GM12891 (cell line): Measurements from ENCODE around the gene DMGDH.

ENCODE experiments used
- PAX5 ChIP-seq: IDR thresholded peaks from 2 replicates; pipeline ENCODE4 v1.6.1; 2011; ENCODE audit warnings: low read length, moderate library complexity, mild to moderate bottlenecking; ENCODE audit not compliant: insufficient read depth, severe bottlenecking
- POLR2A ChIP-seq: IDR thresholded peaks from 2 replicates; pipeline ENCODE4 v1.6.1; 2011; ENCODE audit warnings: low read depth, low read length, control low read depth
- POLR2AphosphoS5 ChIP-seq: IDR thresholded peaks from 2 replicates; pipeline ENCODE4 v1.6.1; 2011; ENCODE audit warnings: low read depth, low read length, control low read depth
- POU2F2 ChIP-seq: IDR thresholded peaks from 2 replicates; pipeline ENCODE4 v1.6.1; 2011; ENCODE audit warnings: low read depth, mild to moderate bottlenecking, control low read depth, low read length, moderate library complexity
- SPI1 ChIP-seq: IDR thresholded peaks from 2 replicates; pipeline ENCODE4 v1.6.1; 2011; ENCODE audit warnings: low read depth, low read length, control low read depth
- TAF1 ChIP-seq: IDR thresholded peaks from 2 replicates; pipeline ENCODE4 v1.6.1; 2011; ENCODE audit warnings: low read depth, low read length, control low read depth

DNA sequence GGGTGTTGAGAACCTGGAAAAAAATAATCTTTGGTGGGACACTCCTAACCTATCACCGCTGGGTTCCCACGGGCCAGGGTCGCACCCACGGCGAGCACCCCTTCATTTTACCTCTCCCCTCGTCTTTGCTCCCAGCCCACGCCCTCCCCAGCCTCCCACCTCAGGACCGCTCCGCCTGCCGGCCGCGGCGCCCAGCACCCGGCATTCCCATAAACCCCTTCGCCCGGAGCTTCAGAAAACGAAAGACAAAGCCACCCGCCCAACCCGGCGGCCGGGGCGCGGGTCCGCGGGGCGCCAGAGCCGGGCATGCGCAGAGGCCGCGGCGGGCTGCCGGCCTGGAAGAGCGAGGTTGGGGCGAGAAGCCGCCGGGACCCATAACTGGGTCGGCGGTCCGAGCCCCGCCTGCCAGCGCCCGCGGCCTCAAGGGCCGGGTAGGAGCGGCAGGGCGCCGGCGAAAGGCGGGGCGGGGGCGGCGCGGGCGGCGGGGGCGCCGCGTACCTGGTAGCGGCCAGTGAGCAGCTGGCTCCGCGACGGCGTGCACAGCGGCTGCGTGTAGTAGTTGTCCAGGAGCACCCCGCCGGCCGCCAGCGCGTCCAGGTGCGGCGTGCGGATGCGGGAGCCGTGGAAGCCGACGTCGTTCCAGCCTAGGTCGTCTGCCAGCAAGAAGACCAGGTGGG lies 84.9 kb downstream of the DMGDH start:
- TF ChIP-seq POLR2A (no peak), TAF1 (peak; percentile 17; the same call in 1 of the 2 replicates), POLR2AphosphoS5 (no peak; the same call in 1 of the 2 replicates), SPI1 (no peak), POU2F2 (no peak), PAX5 (no peak)
